ENCODE measurements around the gene DMTF1.
"Not testable (repeated sequence)": the region's sequence is repeated elsewhere in the genome, so short reads cannot be mapped to it uniquely, and the experiment has no call there.

Gene DMTF1, protein sequence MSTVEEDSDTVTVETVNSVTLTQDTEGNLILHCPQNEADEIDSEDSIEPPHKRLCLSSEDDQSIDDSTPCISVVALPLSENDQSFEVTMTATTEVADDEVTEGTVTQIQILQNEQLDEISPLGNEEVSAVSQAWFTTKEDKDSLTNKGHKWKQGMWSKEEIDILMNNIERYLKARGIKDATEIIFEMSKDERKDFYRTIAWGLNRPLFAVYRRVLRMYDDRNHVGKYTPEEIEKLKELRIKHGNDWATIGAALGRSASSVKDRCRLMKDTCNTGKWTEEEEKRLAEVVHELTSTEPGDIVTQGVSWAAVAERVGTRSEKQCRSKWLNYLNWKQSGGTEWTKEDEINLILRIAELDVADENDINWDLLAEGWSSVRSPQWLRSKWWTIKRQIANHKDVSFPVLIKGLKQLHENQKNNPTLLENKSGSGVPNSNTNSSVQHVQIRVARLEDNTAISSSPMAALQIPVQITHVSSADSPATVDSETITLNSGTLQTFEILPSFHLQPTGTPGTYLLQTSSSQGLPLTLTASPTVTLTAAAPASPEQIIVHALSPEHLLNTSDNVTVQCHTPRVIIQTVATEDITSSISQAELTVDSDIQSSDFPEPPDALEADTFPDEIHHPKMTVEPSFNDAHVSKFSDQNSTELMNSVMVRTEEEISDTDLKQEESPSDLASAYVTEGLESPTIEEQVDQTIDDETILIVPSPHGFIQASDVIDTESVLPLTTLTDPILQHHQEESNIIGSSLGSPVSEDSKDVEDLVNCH

DNA sequence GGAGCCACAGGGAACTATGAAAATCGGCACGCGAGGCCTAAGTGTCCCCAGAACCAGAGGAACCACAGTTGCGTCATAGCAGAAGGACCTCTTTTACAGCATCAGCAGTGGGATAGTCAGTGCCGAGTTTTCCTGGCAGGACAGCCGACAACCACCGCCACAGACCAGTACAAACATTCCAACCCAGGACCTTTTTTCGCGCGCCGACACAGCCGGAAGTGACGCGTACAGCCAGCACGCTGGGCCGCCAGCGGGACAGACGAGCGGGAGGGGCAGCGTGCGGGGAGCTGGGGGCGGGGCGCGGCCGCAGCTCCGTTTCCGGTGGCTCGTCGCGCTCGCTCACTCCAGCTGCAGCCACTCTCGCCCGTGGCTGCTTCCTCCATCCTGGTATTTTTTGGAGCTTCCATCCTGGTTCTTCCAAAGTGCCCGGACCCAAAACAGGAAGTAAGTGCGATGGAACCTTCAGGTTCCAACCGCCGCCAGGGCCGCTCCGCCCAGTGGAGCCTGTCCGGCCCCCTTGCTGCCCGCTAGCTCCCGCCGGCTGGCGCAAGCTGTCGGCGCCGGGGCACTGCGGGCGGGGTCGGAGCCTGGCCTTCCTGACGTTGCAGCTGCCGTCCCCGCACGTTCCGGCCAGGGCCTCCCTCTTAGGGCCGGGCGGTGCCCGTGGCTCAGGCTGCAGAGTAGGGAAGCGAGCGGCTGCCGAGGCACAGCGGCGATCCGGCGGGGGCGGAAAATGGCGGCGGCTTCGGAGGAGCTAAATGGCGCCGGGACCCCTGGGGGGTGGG, at the start of gene DMTF1:
TSS of gene DMTF1 (plus strand) at position 342 of the 785 bp plus-strand sequence. CDS start 12,489 bp downstream, outside the sequence.
- DNase-seq, result peak; percentile 84

DNA sequence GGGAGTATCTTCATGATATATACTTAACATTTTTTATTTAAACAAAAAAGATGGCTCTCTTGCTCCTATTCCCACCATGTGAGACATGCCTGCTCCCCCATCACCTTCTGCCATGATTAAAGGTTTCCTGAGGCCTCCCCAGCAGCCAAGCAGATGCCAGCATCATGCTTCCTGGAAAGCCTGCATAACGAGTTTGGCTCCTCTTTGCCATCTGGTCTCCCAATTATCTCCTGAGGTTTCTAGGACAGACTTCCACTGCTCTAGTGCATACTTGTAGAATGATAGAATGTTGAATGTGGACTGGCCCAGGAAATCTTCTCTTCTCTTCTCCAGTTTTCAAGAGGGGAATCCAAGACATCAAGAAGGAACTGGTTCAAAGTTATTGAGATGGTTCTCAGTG, 46.9 kb upstream of the DMTF1 start:
- DNase-seq, result no peak

DNA sequence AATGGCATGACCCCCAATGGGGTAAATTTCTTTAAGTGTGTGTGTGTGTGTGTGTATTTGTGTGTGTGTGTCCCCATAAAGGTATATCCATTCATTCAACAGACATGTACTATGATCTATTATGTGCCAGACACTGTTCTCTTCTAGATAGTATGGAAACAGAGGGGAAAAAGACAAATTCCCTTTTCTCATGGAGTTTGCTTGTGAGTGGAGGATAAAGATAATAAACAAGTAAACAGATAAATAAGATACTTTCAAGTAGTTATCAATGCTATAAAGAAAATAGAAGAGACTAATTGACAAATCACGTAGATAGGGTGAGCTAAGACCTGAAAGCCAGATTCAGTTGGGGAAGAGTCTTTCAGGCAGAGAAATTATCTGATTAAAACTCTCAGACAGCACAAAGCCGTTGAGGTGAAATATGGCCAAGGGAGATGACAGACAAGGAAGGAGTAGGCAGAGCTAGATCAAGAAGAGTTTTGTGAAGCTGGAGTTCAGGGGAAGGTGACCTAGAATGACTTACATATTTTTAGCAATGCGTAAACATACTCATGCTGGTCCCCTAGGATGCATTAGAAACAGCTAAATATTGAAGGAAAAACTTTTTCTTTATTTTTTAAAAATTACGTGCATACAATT, 45.2 kb upstream of the DMTF1 start:
- no peak for DNase-seq

DNA sequence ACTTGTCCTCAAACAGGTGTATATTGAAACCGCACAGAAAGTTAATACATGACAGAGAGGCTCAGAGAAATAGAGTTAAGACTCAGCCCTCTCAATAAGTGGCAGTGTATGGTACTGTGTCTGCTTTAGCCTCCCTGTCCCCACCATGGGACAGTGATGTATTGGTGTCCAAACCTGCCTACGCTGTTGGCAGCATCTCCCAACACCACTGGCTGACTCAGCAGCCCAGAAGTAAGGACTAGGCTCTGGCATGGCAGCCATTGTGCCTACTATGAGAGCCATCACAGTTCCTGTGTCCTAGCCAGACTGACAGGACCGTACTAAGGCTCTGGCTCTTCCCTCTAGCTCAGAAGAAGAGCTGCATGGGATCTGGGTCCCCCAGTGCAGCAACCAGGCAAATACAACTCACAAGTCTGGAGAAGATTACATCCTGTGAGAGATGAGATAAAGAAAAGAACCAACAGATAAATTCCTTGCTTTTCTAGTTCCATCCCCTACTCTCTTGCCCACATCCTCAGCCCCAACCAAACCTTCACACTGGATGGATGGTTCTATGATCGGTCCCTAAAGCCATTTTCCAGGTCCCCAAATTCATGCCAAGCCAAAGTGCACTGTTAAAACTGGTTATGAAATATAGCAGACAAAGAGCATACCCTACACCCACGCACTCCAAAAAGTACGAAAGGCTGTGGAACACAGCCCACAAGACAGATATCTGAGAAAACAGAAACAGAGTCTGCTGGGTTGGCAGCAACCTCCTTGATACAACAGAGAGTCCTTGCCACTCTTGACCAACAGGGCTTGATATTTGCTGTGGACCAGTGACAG, 44.1 kb upstream of the DMTF1 start:
- DNase-seq, result no peak

DNA sequence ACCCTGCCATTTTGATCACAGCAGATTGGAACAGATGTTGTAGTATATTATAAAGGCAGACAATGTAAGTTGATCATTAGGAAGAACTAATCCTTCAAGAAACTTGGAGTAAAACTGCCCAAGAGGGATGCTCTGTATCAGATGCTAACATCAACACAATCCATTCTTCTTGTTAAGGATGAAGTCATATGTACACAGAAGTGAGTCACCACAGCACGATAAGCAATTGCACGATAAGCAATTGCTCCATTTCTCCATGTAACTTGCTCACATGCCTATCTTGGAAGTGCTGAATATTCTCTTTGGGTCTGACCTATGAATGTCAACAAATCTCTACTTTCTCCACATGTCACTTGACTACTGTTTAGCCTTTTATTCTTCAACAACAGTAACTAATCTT, 41.5 kb upstream of the DMTF1 start:
- no peak for DNase-seq

DNA sequence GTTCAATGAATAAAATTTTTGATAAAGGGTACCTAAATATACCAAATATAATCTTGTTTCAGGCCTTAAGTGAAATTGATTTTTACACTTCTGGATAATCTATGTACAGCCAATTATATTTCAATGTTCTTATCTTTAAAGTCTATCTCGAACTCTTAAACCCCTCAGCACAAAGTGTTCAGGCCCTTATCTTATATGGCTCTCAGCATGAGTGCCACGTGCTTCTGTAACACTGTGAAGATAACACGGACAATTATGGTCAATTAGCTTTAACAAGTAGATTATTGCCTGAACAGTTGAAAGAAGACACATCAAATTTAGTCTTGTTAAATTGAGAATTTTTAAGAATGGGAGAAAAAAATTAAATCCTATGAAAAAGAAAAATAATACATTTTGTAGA, 40.4 kb upstream of the DMTF1 start:
- no peak for DNase-seq

DNA sequence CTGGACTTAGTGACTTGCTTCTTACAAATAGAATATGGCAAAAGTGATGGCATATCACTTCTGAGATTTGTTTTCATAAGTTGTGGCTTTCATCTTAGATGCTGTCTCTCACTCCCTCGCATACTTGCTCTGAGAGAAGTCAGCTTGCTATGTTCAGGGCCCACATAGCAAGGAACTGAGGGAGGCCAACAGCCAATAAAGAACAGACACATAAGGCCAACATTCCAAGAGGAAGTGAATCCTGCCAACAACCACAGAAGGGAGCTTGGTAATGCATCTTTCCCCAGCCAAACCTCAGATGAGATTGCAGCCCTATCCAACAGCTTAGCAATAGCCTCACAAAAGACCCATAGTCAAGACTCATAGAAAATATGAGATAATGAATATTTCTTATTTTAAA, 39.2 kb upstream of the DMTF1 start:
- no peak for DNase-seq

DNA sequence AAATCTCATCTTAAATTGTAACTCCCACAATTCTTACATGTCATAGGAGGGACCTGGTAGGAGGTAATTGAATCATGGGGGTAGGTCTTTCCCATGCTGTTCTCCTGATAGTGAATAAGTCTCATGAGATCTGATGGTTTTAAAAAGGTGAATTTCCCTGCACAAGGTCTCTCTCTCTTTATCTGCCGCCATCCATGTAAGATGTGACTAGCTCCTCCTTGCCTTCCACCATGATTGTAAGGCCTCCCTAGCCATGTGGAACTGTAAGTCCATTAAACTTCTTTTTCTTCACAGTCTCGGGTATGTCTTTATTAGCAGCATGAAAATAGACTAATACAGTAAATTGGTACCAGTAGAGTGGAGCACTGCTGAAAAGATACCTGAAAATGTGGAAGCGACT, 38.3 kb upstream of the DMTF1 start:
- DNase-seq, result not testable (repeated sequence)

DNA sequence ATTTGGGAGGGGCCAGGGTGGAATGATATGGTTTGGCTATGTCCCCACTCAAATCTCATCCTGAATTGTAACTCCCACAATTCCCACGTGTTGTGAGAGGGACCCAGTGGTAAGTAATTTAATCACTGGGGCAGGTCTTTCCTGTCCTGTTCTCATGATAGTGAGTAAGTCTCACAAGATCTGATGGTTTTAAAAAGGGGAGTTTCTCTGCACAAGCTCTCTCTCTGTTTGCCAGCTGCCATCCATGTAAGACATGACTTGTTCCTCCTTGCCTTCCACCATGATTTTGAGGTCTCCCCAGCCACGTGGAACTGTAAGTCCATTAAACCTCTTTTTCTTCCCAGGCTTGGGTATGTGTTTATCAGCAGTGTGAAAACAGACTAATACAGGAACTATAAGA, 36.5 kb upstream of the DMTF1 start:
- not testable (repeated sequence) for DNase-seq

DNA sequence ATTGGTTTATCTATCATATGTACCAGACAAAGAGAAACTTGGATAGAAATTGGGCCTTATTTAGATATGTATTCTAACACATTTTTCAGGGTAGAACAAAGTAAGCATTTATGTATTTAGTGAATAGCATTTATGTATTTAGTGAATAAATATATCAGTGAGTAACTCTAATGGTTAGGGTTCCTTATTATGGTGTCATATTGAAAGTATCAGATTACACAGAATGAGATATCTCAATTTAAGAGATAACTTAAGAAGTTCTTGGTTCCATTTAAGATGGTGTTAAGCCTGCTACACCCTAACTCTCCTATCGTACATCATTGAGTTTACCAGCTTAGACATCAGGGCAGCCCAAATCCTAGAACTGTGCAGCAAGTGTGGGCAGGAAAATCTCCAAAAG, 35.9 kb upstream of the DMTF1 start:
- DNase-seq, result no peak

DNA sequence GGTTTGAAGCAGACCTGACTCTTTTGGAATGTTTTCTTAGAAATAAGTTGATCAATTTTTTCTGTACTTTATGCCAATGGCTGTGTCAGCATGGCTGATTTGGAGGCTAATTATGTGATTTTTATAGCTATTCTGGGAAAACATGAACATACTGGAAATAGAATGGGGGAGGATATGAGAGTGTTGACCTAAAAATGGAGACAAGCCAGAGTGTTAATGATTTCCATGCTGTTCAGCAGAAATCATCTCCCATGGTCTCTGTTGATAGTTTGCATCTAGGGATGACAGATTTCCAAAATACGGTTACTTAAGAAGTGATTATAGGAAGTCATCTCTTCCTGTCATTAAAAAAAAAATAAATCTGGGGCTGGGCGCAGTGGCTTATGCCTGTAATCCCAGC, 32.7 kb upstream of the DMTF1 start:
- DNase-seq, result no peak

DNA sequence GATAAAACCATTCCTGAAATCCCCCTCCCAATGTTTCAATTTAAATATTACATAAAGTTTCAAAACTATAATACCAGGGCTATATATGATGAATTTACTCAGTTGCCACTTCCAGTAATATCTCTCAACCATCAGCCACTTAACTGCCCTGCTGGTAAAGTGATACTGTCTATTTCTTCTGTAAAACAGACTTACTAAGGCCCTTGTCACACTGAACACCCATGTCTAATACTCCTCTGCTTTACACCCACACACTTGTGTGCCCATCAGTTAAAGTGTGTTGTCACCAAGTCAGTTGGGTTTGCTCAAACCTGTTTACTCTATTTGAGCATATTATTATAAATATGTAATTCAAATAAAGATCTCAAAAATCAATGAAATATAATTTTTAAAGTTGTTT, 29.1 kb upstream of the DMTF1 start:
- DNase-seq, result no peak

DNA sequence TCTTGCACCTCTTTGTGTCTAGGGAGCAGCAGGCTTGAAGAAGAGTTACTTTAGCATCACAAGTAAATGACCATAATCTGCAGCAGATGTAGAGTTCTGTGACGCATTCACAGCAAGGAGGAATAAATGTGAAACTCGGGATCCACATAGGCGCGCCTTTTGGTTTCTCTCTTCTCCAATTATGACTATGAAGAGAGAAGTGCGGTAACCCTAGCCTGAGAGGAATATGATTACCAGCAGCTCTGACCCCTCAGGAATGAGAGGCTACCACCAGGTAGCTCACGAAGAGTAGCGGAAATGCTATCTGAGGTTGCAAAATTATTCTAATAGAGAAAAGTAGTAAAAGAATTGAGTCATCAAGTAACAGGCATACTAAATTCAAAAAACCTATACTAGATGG, 25.2 kb upstream of the DMTF1 start:
- no peak for DNase-seq

DNA sequence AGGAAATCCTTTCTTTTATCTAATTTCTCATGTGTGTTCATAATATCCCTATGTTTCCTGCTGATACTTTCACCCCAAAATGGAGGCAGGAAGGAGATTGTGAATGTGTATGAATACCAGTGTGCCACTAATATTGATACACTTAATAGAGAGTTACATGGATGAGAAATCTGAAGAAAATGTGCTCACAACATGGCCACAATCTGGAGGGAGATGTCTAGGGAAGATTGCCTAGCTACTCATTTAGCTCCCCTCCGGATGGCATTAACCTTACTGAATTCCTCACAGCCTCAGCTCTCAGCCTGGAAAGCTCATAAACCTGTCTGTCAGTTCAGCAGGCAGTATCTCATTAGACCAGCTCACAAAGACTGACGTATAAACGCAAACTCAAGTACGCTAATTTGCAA, 23.4 kb upstream of the DMTF1 start:
- no peak for DNase-seq

DNA sequence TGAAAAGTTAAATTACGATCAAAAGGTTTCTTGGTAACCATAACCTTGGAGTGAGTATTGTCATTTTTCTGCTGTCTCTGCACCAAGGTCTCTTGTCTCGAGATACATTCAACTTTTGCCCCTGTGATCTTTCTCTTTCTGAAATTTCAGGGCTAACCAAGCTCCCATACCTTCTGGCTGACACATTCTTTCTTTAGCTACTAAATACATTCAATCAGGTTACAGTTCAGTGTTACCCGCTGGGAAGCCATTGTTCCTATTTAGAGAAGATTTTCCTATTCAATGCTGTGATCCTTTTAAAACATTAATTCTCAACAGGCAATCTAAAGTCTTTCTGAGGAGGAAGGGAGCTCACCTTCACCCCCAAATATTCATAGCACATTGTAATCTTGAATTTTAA, 22.9 kb upstream of the DMTF1 start:
- no peak for DNase-seq

DNA sequence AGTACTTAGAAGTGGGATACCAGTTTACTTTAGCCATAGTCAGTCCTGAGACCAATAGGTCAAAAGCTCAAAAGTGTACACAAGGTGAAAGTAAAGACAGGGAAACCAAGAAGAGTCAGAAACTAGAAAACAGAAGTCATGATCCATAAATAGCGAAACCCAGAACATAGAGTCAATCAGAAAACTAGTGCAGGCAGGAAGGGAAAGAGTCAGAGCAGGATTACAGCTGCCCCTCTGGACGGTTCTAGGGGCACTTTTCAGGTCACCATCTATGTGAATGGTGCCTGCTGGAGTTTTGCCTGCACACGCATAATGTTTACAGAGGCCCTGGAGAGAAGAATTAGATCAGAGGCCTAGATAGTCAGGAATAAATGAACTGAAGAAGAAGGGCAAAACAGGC, 22.4 kb upstream of the DMTF1 start:
- DNase-seq, result no peak

DNA sequence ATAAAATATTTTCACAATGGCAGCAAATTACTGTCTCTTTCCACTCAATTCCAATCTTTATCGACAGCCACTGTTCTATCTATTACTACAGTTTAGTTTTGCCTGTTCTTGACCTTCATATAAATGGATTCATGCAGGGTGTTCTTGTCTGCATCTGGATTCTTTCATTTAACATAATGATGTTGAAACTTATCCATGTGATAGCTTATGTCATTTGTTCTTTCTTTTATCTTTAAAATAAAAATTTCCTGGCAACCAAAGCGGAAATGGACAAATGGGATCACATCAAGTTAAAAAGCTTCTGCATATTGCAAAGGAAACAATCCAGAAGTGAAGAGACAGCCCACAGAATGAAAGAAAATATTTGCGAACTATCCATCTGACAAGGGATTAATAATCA, 20.5 kb upstream of the DMTF1 start:
- DNase-seq, result no peak

DNA sequence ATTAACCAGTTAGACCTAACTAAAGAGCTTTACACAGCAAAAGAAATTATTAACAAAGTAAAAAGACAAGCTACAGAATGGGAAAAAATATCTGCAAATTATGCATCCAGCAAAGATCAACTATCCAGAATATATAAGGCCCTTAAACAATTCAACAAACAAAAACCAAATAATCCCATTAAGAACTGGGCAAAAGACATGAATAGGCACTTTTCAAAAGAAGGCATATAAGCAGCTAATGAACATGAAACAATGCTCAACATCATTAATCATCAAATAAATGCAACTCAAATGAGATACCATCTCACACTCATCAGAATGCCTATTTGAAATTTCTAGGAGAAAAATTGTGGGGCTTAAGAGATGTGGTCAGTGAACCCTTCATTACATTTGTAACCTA, 15.0 kb upstream of the DMTF1 start:
- DNase-seq, result no peak

DNA sequence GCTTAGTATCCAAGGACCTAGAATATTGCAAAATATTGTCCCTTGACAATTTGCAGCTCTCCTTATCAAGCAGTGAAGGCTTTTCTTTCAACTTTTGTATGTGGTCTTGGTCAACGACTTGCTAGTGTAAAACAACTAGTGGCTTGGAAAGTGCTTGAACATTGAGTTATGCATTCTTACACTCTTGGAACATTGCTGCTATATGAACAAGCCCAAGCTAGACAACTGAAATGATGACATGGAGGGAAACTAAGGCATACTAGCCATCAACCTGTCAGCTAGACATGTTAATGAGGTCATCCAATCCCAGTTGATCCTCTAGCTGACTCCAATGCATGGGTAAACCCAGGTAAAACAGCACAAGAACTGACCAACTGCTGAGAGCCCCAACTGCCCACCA, 12.7 kb upstream of the DMTF1 start:
- DNase-seq, result no peak

DNA sequence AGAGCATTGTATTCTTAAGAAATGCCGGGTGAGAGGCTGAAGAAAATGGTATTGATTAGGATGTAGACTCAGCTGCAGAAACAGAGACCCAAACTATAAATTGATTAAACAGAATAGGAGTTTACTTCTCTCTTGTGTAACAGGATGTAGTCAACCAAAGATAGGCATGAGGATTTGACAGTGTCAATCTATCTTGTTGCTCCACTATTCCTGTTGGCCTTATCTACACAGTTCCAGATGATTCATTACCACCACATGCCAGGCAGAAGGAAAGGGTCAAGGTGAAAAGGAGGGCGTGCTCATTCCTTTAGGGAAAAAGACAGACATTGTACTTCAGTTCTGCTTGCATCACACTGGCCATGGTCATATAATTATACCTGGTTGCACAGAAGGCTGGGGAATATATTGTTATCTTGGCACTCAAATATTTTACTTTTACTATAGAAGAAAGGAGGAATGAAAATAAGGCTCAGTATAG, 11.9 kb upstream of the DMTF1 start:
- no peak for DNase-seq

DNA sequence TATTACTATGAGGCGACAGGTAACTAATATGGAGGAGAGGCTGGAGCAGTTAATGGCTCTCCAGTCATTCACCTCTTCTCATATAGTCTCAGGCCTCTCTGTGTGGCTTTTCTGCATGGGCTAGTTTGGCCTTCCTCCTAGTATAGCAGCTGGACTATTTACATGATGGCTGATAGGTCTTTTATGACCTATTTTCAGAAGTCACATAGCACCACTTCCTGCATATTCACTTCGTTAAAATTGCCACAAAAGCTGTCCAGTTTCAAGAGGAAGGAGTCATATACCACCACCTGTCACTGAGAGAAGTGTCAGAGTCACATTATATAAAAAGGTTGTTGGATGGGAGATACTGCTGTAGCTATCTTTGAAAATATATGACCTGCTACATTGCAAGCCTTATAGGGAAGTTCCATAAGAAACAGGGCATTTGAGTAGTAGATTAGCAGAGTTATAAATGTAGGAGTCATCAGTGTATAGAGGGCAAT, 8.0 kb upstream of the DMTF1 start:
- no peak for DNase-seq

Data from activated CD4-positive, CD25-positive, alpha-beta regulatory T cell treated with anti-CD3 and anti-CD28 coated beads, Interleukin-2, amount 50 U/mL, for 72 hours (primary cell).